ENCODE results near the gene SPNS3.

- TF ChIP-seq MAX (IDR thresholded peaks at IDR 0.05) = no peak
- TF ChIP-seq CTCF (IDR thresholded peaks at IDR 0.05 in 2 of 3, conservative IDR thresholded peaks at IDR 0.05 in 1 of 3; ENCODE audit: borderline replicate concordance in 1 of 3, insufficient read depth in 1 of 3, low read depth in 2 of 3, low read length in 2 of 3) = no peak
- no peak for TF ChIP-seq POLR2AphosphoS5 (IDR thresholded peaks at IDR 0.05; ENCODE audit: low read depth, low read length)
- TF ChIP-seq EZH2phosphoT487 (IDR thresholded peaks at IDR 0.05; ENCODE audit: borderline replicate concordance) = no peak
Observed at GRCh38 chr17:4474093-4474492, 40.4 kb downstream of the SPNS3 start.

Data from HCT116 (cell line).